Small intestine (tissue), 7 donors: ENCODE results near the gene CMIP. TPM values are rescaled to one million over a fixed set of nuclear protein-coding genes. Genes with fewer than 3 reads are reported as not detected.
A peak's percentile ranks its signal among the peaks of the same experiment; 100 is the strongest.
"Not testable (repeated sequence)": the region's sequence is repeated elsewhere in the genome, so short reads cannot be mapped to it uniquely, and the experiment has no call there.

Experiments
- DNase-seq, 2 donors: peaks; one replicate each; pipeline versions ENCODE4 v3.0.0 to v3.0.0-alpha.2; 2013
- FAIRE-seq: peaks from 2 replicates; lab custom pipeline; 2012; peaks lifted over from hg19 to GRCh38; lab: Jason Lieb, UNC
- H3K27ac ChIP-seq, 3 donors: one replicate each; pipeline ENCODE4 v1.5.1; 2013; ENCODE audit warnings: low read length in 2 of 3, mild to moderate bottlenecking in 2 of 3, control low read depth in 1 of 3, inconsistent platforms in 1 of 3, low read depth in 1 of 3, moderate library complexity in 1 of 3
- H3K27me3 ChIP-seq, 3 donors: one replicate each; pipeline ENCODE4 v1.6.1; 2013; ENCODE audit warnings: low read length in 3 of 3, inconsistent platforms in 1 of 3; ENCODE audit not compliant: control insufficient read depth in 3 of 3, insufficient read depth in 3 of 3
- H3K36me3 ChIP-seq, 3 donors: one replicate each; pipeline ENCODE4 v1.6.1; 2013; ENCODE audit warnings: low read length in 3 of 3, inconsistent platforms in 1 of 3, low read depth in 1 of 3, mild to moderate bottlenecking in 1 of 3, moderate library complexity in 1 of 3; ENCODE audit not compliant: control insufficient read depth in 3 of 3, insufficient read depth in 2 of 3
- H3K4me1 ChIP-seq, 3 donors: one replicate each; pipeline ENCODE4 v1.6.1; 2013; ENCODE audit warnings: low read length in 2 of 3, inconsistent platforms in 1 of 3, low read depth in 1 of 3, mild to moderate bottlenecking in 1 of 3, moderate library complexity in 1 of 3; ENCODE audit not compliant: control insufficient read depth in 3 of 3, insufficient read depth in 2 of 3
- H3K4me3 ChIP-seq, 3 donors: one replicate each; pipeline ENCODE4 v1.5.1; 2013; ENCODE audit warnings: low read length in 3 of 3, control low read depth in 1 of 3, inconsistent platforms in 1 of 3, low read depth in 1 of 3, mild to moderate bottlenecking in 1 of 3, moderate library complexity in 1 of 3
- H3K9me3 ChIP-seq, 2 donors: one replicate each; pipeline ENCODE4 v1.6.1; 2013; ENCODE audit warnings: low read depth in 1 of 2, low read length in 1 of 2; ENCODE audit not compliant: control insufficient read depth in 2 of 2, insufficient read depth in 1 of 2
- WGBS, 3 donors: extraction: QIAGEN DNeasy Blood & Tissue Kit; methylation state at CpG; one replicate each; pipeline ENCODE4 v1.1.7; 2013; 5-methylcytosine and 5-hydroxymethylcytosine counted together
- polyA plus RNA-seq, 4 donors: library from polyadenylated mRNA; stranded (reverse) in 3 of 4; unstranded in 1 of 4; fragments of 200-250 nt in 3 of 4; fragments of 120-200 nt in 1 of 4; gene quantifications; one replicate each; pipeline versions ENCODE4 v1.2.1 to v1.2.3, GENCODE V29; 2013
- donor health status: healthy with polysubstance abuse.
- donor health status: control.
- donor health status: control.
- donor health status: Bipolar disorder and iron deficiency.
- donor health status: healthy.

Gene CMIP
- polyA plus RNA-seq, 4 donors = 43.8 to 74.7 (median 55.7) TPM

GRCh38 chr16:81688839-81689238 is 244.2 kb downstream of the CMIP start:
- not testable (repeated sequence) for H3K27ac ChIP-seq, DNase-seq, FAIRE-seq, H3K27me3 ChIP-seq, H3K4me1 ChIP-seq, H3K4me3 ChIP-seq, H3K9me3 ChIP-seq
- 82 to 89% (median 87%) methylated on average over 5 of the region's 5 CpGs for WGBS, 3 donors
- H3K36me3 ChIP-seq = peaks cover 9 to 74% (median 10%) of the 10 kb centered on the region in 3 donors

- 92 to 95% (median 94%) methylated on average over 16 of the region's 16 CpGs for WGBS, 3 donors
- Histone ChIP-seq H3K4me3 (no peak overlapping the region), H3K27ac (peak overlapping the region in 2 of 3 donors; percentile 1 to 40), H3K9me3 (peaks cover 0 to 3% of the 10 kb centered on the region in 2 donors), H3K4me1 (peaks cover 0 to 6% (median 0%) of the 10 kb centered on the region in 3 donors), H3K27me3 (no peaks in the 10 kb centered on the region), H3K36me3 (peaks cover 8 to 71% (median 16%) of the 10 kb centered on the region in 3 donors)
- FAIRE-seq (no peak), DNase-seq (peak in 1 of 2 donors; percentile 31)
Measured at GRCh38 chr16:81692021-81692420, 247.4 kb downstream of the CMIP start.

- no peak for FAIRE-seq
- DNase-seq = no peak
- peaks cover 11 to 72% (median 16%) of the 10 kb centered on the region in 3 donors for H3K36me3 ChIP-seq
- H3K27ac ChIP-seq = peak overlapping the region in 2 of 3 donors; percentile 1 to 40
- WGBS, 3 donors = 93 to 97% (median 97%) methylated on average over 15 of the region's 15 CpGs
- H3K4me1 ChIP-seq = peaks cover 0 to 6% (median 0%) of the 10 kb centered on the region in 3 donors
- H3K9me3 ChIP-seq = peaks cover 0 to 3% of the 10 kb centered on the region in 2 donors
- H3K27me3 ChIP-seq = no peaks in the 10 kb centered on the region
- H3K4me3 ChIP-seq = no peak overlapping the region
Measured at GRCh38 chr16:81692571-81692970, 248.0 kb downstream of the CMIP start.

GRCh38 chr16:81693041-81693743 is 248.6 kb downstream of the CMIP start:
- FAIRE-seq = no peak
- no peak overlapping the region for H3K4me3 ChIP-seq
- 80 to 88% (median 87%) methylated on average over 28 of the region's 28 CpGs for WGBS, 3 donors
- no peaks in the 10 kb centered on the region for H3K9me3 ChIP-seq
- no peak for DNase-seq
- peaks cover 0 to 6% (median 0%) of the 10 kb centered on the region in 3 donors for H3K4me1 ChIP-seq
- no peaks in the 10 kb centered on the region for H3K27me3 ChIP-seq
- H3K36me3 ChIP-seq = peaks cover 11 to 72% (median 22%) of the 10 kb centered on the region in 3 donors
- peak overlapping the region in 2 of 3 donors; percentile 9 to 25 for H3K27ac ChIP-seq

- H3K9me3 ChIP-seq = no peaks in the 10 kb centered on the region
- DNase-seq (no peak), FAIRE-seq (no peak)
- H3K27ac ChIP-seq = peak overlapping the region in 2 of 3 donors; percentile 25 to 26
- no peaks in the 10 kb centered on the region for H3K27me3 ChIP-seq
- H3K36me3 ChIP-seq = peaks cover 11 to 77% (median 23%) of the 10 kb centered on the region in 3 donors
- 90 to 94% (median 92%) methylated on average over 9 of the region's 9 CpGs for WGBS, 3 donors
- H3K4me1 ChIP-seq = peaks cover 0 to 6% (median 0%) of the 10 kb centered on the region in 3 donors
- no peak overlapping the region for H3K4me3 ChIP-seq
Measured at GRCh38 chr16:81693744-81694303, 249.2 kb downstream of the CMIP start.

- Histone ChIP-seq H3K36me3 (peaks cover 13 to 84% (median 24%) of the 10 kb centered on the region in 3 donors), H3K4me1 (peaks cover 0 to 6% (median 0%) of the 10 kb centered on the region in 3 donors), H3K27ac (peak overlapping the region in 2 of 3 donors; percentile 25 to 39), H3K27me3 (no peaks in the 10 kb centered on the region), H3K4me3 (no peak overlapping the region), H3K9me3 (no peaks in the 10 kb centered on the region)
- DNase-seq (no peak), FAIRE-seq (no peak)
- WGBS, 3 donors = 78 to 87% (median 85%) methylated on average over 14 of the region's 14 CpGs
Measured at GRCh38 chr16:81694494-81695280, 250.1 kb downstream of the CMIP start.

GRCh38 chr16:81695321-81696165 is 250.9 kb downstream of the CMIP start:
- DNase-seq = no peak
- Histone ChIP-seq H3K4me1 (peaks cover 0 to 6% (median 0%) of the 10 kb centered on the region in 3 donors), H3K9me3 (no peaks in the 10 kb centered on the region), H3K4me3 (no peak overlapping the region), H3K27ac (peak overlapping the region in 2 of 3 donors; percentile 29 to 39), H3K36me3 (peaks cover 17 to 93% (median 27%) of the 10 kb centered on the region in 3 donors), H3K27me3 (no peaks in the 10 kb centered on the region)
- FAIRE-seq = no peak
- WGBS, 3 donors = 63 to 80% (median 75%) methylated on average over 10 of the region's 10 CpGs
